Esophagus muscularis mucosa (tissue), 4 donors: Measurements from ENCODE around the gene VSIG10L.

ENCODE experiments used
- EP300 ChIP-seq: sonication (generic); formaldehyde crosslinking; IDR thresholded peaks from one replicate; pipeline ENCODE4 v1.6.1; 2017; ENCODE audit warnings: antibody characterized with exemption
- POLR2A ChIP-seq: fragments of 450-650 bp; IDR thresholded peaks from one replicate; pipeline ENCODE4 v1.6.1; 2017; ENCODE audit warnings: antibody characterized with exemption, moderate library complexity, mild to moderate bottlenecking, low read depth
- POLR2AphosphoS5 ChIP-seq, 2 donors: sonication (generic); formaldehyde crosslinking; IDR thresholded peaks; one replicate each; pipeline ENCODE4 v1.6.1; 2017; ENCODE audit warnings: antibody characterized with exemption in 2 of 2
- TF ChIP-seq, protein P1 (sequence below), 3 experiments: fragments of 200-600 bp in 2 of 3; fragments of 450-650 bp in 1 of 3; sonication (generic) in 2 of 3; IDR thresholded peaks; one replicate each; pipeline ENCODE4 v1.5.1; 2017 to 2019; ENCODE audit warnings: antibody characterized with exemption in 3 of 3, mild to moderate bottlenecking in 2 of 3, moderate library complexity in 1 of 3

DNA sequence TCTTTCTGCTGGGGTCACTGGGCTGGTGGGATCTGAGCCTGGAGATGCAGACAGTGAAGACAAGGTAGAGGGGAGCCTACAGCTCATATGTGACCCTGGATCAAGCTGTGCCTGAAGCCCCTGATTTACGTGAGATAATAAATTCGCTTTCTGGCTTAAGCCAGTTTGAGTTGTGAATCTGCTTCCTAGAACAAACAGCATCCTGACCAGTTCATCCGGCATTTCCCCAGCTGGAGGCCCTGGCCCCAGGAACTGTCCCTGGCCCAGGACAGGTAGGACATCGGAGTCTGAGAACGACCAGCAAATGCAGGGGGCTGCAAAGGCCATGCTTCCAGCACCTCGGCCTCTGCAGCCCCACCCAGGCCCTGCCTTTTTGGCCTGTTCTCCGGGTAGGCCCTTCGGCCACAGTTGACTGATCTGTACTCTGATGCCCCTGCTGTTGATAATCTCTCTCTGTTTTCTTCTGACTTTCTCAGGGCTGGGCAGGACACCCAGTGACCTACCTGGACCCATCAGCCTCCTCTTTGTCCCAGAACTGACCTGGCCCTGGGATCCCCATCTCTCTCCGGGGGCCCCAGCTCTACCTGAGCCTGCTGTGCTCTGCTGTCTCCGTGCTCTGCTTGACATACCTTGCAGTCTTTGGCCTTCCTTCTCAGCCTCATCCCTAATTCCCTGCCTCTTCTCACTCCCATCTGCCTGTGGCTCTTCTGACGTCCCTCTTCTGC is 9.5 kb upstream of the VSIG10L start:
- TF ChIP-seq, protein P1, sequence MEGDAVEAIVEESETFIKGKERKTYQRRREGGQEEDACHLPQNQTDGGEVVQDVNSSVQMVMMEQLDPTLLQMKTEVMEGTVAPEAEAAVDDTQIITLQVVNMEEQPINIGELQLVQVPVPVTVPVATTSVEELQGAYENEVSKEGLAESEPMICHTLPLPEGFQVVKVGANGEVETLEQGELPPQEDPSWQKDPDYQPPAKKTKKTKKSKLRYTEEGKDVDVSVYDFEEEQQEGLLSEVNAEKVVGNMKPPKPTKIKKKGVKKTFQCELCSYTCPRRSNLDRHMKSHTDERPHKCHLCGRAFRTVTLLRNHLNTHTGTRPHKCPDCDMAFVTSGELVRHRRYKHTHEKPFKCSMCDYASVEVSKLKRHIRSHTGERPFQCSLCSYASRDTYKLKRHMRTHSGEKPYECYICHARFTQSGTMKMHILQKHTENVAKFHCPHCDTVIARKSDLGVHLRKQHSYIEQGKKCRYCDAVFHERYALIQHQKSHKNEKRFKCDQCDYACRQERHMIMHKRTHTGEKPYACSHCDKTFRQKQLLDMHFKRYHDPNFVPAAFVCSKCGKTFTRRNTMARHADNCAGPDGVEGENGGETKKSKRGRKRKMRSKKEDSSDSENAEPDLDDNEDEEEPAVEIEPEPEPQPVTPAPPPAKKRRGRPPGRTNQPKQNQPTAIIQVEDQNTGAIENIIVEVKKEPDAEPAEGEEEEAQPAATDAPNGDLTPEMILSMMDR (IDR thresholded peaks at IDR 0.05) = no peak
- TF ChIP-seq EP300 = no peak
- TF ChIP-seq POLR2A = no peak
- TF ChIP-seq POLR2AphosphoS5 (IDR thresholded peaks at IDR 0.05) = no peak
